OCI-LY1 (cell line): ENCODE results near the gene GNG7.

ENCODE experiments used
- CTCF ChIP-seq: fragments of 200-600 bp; sonication (generic), shearing (Covaris generic); IDR thresholded peaks from 2 replicates; pipeline ENCODE4 v1.5.1; 2017; ENCODE audit warnings: mild to moderate bottlenecking, antibody characterized with exemption, low read length, moderate library complexity, mixed read lengths
- EZH2 ChIP-seq: fragments of 200-600 bp; sonication (generic), shearing (Covaris generic); IDR thresholded peaks from 2 replicates; pipeline ENCODE4 v1.8.0; 2017; ENCODE audit warnings: borderline replicate concordance, mixed run types, mild to moderate bottlenecking, antibody characterized with exemption, low read length, moderate library complexity, mixed read lengths

- TF ChIP-seq CTCF = no peak
- TF ChIP-seq EZH2 = no peak
Measured at GRCh38 chr19:2729943-2730818, 27.7 kb upstream of the GNG7 start.
